Vagina (tissue), 2 donors: ENCODE results near the gene SCAF4.

Experiments used
- CTCF ChIP-seq, 3 experiments: fragments of 450-650 bp in 2 of 3; fragments of 200-600 bp in 1 of 3; sonication (generic) in 1 of 3; IDR thresholded peaks; one replicate each; pipeline ENCODE4 v1.5.1; 2017 to 2019; ENCODE audit warnings: antibody characterized with exemption in 3 of 3, mild to moderate bottlenecking in 2 of 3, moderate library complexity in 2 of 3
- POLR2A ChIP-seq, 2 donors: fragments of 450-650 bp; IDR thresholded peaks; one replicate each; pipeline ENCODE4 v1.6.1; 2017; ENCODE audit warnings: antibody characterized with exemption in 2 of 2, mild to moderate bottlenecking in 2 of 2, moderate library complexity in 2 of 2
- POLR2AphosphoS5 ChIP-seq, 2 donors: sonication (generic); formaldehyde crosslinking; IDR thresholded peaks; one replicate each; pipeline ENCODE4 v1.9.0; 2017; ENCODE audit warnings: antibody characterized with exemption in 2 of 2, mild to moderate bottlenecking in 2 of 2, low read depth in 1 of 2; ENCODE audit not compliant: insufficient read depth in 1 of 2

DNA sequence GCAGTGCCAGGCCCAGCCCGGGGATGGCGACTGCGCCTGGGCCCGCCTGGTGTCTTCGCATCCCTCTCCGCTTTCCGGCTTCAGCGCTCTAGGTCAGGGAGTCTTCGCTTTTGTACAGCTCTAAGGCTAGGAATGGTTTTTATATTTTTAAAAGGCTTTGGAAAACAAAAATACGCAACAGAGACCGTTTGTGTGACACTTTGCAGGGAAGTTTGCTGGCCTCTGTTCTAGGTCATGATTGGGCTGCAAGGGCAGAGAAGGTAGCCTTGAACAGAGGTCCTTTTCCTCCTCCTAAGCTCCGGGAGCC lies 71.7 kb downstream of the SCAF4 start:
- no peak for TF ChIP-seq CTCF (IDR thresholded peaks at IDR 0.05)
- no peak for TF ChIP-seq POLR2A (IDR thresholded peaks at IDR 0.05)
- TF ChIP-seq POLR2AphosphoS5 (IDR thresholded peaks at IDR 0.05; ENCODE audit: insufficient read depth in 1 of 2, low read depth in 1 of 2): no peak
